Erythroblast (primary cell): ENCODE measurements around the gene SNRK.

Experiments used
- GATA1 ChIP-seq: IDR thresholded peaks from 2 replicates; pipeline ENCODE4 v1.6.1; 2011; ENCODE audit warnings: low read depth, mild to moderate bottlenecking, control low read depth, low read length, moderate library complexity
- POLR2A ChIP-seq: IDR thresholded peaks from 2 replicates; pipeline ENCODE4 v1.6.1; 2011; ENCODE audit warnings: mild to moderate bottlenecking, low read length

DNA sequence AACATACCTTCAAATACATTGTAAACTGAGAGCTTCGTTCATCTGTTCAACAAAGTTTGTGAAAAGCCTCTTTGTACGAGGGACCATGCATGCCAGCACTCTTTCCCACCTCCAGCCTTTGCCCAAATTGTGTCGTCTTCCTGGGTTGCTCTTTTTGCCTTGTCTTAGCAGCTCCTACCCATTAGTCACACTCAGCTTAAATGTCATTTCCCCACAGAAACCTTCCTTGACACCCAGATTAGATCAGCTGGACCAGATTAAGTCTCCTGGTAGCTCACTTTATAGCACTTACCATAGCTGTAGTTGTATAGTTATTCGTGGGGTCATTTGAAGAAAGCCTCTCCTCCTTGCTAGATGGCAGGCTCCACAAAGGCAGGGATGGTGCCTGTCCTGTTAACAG, 24.1 kb upstream of the SNRK start:
- TF ChIP-seq GATA1 (no peak), POLR2A (no peak)
